Stimulated activated CD4-positive, alpha-beta T cell treated with anti-CD3 and anti-CD28 coated beads, Interleukin-12 subunit alpha, Interleukin-12 subunit beta, amount 100 ng/mL, for 24 hours (primary cell): Measurements from ENCODE around the gene KIF3A.

Experiments
- DNase-seq, 2 experiments: peaks; one replicate each; pipeline ENCODE4 v3.0.0-alpha.2; 2020; ENCODE audit warnings: low read depth in 2 of 2

Gene KIF3A

DNA sequence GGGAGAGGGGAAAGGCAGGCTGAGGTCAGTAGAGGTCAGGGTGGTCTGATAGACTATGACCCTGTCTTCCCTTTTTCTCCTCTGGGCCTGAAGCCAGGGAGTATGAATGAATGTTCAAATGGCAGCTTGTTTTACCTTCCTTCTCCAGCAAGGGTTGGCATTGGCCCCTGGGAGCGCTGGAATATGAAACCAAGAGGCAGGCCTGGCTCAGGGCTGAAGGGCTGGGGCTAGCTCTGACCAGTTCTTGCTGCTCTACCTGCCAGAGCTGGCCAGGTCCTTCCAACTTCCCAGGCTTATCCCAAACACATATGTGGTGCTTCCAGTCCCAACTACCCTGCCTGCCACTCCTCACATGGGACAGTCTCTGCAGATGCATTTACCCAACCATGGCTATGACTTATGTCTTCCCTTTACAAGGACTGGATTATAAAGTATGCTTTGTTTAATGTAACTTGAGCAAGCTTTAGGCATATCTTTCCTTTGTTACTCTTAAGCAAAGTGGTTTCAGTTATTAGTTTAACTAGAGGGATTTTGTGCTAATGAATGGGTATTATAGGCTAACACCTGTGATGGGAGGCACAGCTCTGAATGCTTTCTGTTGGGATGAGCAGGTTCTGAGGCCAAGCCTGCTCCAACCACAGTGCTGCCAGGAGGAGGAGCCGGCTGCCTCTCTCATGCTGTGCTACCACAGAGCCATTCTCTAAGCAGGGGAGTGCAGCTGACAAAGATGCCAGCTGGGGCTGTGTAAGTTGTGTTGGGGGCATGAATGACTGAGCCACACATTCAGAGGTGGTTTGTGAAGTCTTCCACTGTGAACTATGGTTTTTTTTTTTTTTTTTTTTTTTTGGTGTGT lies 16.0 kb upstream of the KIF3A start:
- no peak for DNase-seq

DNA sequence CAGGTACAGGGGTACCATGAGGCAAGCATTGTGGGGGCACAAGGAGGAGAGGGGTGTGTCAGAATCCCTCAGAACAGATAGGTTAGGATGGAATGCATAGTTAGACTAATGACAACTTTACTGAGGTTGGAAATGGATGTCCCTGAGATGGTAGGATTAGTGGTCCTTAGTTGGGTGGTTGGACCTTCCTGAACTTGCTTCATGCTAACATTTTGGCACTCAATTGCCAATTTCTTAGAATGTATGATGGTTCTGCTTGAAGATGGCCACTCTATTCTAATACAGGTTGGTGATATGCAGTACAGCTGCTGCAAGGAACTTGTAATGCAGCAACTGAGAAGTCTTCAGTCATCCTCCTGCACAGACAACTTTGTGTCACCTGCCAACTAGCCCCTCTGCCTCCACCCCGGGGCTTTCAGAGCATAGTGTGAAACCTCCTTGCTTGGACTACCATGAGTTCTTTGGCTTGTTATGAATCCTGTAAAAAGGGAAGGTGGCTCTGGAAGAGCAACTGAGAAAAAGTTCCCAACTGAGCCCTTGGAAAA lies 15.3 kb upstream of the KIF3A start:
- no peak for DNase-seq

DNA sequence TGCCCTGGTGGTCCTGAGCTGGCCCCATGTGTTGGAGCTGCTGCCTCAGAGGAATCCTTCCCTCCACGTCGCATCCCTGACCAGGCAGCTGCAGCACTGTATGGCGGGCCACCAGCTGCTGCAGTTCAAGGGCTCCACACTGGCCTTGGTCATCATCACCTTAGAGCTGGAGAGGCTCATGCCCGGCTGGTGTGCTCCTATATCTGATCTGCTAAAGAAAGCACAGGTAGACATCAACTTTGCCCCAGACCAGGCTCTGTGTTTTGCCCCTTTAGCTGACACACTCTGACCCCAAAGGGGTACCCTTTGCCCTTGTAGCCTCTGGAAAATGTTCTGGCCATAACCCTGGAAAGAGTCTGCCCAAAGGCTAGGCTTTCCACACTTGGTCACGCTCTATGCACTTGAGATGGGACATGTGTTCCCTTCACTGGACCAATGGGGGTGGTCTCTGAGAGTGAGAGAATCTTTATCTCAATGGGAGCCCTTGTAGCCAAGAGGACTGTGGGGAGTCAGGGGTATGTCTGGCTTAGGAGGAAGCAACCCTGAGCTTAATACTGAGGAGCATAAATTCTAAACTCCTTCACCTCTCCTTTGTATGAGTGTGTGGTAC lies 14.7 kb upstream of the KIF3A start:
- no peak for DNase-seq

DNA sequence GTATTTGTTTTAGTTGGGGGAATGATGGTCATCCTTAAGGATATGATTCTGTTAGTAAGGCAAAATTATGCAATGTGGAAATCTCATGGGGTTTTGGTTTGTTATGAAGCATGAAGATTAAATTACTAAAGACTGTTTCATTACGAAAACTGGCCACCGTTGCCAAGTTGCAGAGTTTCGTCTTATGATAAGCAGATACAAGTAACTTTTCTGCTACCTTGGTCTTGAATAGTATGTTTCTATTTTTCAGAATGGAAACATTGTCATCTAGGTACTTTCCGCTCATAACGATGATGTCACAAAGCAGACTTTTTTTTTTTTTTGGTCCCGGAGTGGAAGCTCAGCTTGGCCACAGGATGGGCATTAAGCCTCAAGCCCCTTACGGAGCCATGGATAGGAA lies 14.1 kb upstream of the KIF3A start:
- no peak for DNase-seq

DNA sequence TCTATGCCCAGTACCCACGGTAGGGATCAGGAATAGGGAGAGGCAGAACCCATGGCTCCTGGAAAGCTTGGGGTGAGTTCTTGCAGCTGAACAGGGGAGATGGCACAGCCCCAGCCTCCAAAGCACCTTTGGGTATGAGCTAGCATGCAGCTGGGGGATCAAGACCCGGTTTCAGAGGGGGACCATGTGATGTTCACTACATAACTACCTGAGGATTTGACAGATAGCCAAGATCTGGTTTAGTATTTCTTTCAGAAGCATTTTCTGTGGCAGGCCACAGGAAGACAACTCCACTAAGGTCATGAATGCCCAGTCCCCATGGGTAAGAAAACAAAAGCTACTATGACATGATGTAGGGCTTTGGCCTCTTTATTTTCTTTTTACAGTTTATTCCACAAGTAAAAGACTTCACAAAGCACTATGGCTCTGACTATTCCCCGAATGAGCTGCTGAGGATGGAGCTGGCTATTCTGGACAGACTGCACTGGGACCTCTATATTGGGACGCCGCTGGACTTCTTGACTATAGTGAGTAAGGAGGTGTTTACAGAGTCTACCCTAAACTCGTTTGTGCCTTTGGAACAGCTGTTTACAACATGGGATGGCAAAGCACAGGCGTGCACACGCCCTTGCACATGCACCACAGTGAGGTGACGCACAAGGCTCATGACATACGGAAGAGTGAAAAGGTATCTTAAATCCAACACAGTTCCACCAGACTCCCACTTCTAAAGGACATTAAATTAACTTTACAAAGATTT lies 13.3 kb upstream of the KIF3A start:
- DNase-seq = no peak

DNA sequence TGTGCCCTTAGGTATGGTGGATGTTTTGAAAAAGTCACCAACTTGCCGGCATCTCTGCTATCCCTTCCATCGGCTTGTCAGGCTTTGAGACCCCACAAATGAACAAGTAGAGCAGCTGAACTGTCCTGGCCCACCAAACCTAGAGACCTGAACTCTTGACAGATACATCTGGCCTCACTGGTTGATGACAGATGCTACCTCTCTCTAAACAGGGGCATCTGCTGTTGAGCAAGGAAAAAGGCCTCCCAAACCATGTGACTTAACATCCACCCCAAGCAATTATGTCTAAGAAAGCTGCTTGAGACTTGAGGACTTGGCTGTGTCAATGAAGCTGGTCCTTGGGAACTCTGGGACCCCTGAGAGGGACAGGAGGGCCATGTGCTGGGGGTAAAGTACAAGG lies 12.2 kb upstream of the KIF3A start:
- no peak for DNase-seq

DNA sequence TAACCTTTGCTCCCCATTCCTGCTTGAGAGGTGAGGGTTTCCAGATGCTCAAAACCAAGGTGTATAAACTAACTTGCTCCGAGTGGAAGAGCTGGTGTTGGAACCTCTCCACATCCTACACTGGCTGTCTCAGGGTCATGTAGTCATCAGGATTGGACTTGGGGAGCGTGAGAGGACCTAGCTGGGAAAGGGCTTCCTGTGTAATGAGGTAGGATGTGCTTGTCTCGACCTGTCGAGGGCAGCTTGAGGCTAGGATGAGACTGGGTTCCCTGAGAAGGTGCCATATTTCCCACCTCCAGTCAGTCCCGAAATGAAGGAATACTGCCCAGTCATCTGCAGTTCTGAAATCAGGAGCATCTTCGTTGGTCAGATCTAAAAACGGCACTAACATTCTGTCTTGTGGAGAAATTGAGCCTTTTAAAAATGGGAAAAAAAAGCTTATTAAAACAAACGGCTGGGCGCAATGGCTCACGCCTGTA lies 11.2 kb upstream of the KIF3A start:
- no peak for DNase-seq

DNA sequence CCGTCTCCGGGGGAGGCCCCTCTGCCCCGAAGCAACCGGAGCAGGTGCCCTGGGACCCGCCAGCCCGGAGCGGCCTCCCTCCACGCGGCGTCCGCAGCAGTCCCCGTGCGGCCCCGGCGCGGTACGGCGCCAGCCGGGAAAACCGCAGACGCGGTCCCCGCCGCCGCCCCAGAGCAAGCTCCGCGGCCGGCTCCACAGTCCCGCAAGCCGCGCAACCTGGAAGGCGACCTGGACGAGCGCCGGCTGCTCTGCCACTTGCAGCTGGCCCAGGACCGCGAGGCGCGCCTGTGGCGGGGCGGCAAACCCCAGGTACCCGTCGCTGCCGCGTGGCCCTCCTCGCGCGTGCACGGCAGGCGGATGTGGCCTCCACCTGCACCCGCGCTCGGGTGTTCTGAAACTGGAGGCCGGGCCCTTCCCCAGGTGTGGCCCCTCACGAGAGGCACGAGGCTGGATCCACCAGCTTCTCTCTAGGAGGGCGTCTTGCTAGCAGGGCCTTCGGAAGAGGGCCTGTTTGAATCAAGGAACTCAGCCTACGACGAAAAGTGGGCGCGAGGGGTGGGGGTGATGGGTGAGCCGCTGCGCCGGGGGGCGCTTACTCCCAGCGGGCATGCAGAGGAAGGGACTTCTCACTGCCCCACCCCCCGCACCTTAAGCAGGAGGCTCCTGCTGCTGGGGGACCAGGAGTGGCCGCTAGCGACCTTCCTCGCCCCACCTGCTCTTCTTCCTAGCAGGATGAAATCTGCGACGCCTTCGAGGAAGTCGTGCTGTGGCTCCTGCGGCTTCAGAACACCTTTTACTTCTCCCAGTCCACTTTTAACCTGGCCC lies 10.5 kb upstream of the KIF3A start:
- DNase-seq = peak in 1 of 2 experiments; percentile 26

DNA sequence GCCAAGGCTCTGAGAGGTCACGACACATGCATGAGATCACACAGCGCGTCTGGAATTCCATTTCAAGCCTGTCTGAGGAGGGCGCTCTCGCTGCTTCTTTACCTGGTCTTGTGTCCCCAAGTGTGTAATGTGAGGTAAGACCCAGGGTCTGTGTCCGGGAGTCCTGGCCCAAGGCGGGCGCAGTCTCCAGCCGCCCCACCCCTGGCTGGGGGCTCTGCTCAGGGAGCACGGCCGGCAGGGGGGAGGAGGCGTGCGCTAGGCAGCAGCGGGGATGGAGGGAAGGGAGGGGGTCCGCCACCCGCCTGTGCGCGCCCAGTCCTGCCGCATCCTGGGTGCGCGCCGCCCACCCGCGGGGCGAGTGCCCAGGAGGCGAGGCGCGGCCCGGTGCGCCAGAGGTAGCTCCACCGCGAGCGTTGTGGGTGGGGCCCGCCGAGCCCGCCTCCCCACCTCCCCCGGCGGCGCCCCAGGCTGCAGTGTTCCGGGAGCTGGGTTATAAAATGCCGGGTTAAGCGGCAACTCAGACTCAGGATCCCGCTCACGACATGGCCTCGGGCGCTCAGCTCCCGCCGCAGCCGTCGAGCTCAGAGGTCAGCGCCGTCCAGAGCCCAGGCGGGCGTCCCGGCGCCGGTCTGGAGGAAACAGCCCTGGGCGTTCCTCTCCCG lies 9.7 kb upstream of the KIF3A start, which contains the start of gene CCNI2:
TSS of gene CCNI2 (plus strand) at position 473 of the 662 bp plus-strand sequence. CDS start at position 543, 70 bp downstream.
- DNase-seq = peak; percentile 31 to 45

DNA sequence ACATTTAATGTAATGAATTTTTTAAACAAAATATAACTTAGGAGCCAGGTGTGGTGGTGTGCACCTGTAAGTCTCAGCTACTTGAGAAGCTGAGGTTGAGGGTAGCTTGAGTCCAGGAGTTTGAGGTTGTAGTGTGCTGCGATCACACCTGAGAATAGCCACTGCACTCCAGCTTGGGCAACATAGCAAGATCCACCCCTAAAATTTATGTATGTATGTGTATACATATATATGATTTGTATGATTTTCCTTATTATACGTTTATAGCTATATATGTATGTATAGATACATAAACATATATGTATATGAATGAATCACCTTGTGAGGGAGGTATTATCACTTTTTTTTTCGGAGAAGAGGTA lies 9.2 kb upstream of the KIF3A start:
- DNase-seq = no peak

DNA sequence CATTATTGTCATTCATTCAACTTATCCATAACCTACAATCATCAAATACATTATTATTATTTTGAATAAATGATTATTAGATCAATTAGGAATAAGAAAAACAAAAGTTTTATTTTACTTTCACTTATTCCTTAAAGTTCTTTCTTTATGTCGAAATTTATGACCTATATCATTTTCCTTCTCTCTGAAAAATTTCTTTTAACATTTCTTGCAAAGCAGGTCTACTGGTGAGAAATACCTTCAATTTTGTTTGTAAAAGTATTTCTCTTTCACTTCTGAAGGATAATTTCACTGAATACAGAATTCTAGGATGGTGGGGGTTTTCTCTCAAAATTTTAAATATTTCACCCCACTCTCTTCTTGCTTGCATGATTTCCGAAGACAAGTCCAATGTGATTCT lies 7.3 kb upstream of the KIF3A start:
- DNase-seq = no peak

DNA sequence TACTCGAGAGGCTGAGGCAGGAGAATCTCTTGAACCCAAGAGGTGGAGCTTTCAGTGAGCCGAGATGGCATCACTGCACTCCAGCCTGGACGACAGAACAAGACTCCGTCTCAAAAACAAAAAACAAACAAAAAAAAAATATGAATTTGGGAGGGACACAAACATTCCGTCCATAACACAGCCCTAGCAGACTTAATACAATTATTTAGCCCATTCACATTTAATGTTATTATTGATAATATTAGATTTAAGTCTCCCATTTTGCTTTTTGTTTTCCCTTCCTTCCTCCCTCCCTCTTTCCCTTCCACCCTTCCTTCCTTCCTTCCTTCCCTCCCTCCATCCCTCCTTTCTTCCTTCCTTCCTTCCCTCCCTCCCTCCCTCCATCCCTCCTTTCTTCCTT lies 5.3 kb upstream of the KIF3A start:
- no peak for DNase-seq

DNA sequence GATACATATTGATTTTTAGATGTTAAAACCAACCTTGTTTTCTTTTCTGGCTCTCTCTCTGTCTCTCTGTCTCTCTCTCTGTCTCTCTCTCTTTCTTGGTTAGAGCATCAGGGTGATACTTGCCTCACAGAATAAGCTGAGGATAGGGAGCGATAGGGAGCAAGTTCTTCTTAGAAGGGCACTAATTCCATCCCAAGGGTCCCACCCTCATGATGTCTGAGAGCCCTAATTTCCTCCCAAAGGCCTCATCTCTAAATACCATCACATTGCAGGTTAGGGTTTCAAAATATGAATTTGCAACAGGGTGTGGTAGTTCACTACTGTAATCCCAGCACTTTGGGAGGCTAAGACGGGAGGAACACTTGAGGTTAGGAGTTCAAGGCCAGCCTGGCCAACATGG lies 4.8 kb upstream of the KIF3A start:
- no peak for DNase-seq

DNA sequence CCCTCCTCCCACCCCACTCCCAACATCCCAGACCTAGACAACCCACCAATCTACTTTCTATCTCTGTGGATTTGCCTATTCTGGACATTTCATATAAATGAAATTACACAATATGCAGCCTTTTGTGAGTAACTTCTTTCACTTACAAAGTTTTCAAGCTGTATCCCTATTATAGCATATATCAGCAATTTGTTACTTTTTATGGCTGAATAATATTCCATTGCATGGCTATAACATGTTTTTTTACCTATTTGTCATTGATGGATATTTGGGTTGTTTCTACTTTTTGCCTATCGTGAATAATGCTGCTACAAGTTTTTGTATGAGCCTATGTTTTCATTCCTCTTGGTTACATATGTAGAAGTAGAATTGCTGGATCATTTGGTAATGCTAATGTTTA lies 1.9 kb upstream of the KIF3A start:
- DNase-seq = no peak

DNA sequence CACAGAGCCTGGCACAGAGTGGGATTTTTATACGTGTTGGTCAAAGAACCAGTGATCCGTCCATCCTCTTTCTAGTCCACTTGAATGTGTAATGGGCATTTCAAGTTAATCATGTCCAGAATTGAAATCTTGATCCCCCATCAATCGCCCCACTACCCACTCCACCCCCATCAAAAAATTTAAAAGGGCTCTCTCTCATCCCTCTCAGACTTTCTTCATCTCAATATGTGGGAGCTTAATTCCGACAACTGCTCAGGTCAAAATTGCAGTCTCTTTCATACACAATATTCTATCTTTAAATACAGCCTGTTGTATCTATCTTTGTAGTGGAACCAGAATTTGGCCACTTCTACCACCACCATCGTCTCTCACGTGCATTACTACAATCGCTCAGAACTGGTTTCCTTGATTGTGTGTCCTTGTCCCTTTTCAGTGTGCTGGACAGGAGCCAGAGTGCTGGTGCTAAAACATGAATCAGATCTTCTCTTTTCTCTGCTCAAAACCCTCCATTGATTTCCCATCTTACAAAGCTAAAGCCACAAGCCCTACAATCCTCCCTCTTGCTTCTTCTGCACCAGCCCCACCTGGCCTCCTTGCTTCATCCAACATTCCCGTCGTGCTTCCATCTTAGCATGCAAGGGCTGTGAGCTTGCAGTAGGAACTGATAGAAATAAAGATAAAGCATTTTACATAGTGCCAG lies 786 bp upstream of the KIF3A start:
- no peak for DNase-seq

DNA sequence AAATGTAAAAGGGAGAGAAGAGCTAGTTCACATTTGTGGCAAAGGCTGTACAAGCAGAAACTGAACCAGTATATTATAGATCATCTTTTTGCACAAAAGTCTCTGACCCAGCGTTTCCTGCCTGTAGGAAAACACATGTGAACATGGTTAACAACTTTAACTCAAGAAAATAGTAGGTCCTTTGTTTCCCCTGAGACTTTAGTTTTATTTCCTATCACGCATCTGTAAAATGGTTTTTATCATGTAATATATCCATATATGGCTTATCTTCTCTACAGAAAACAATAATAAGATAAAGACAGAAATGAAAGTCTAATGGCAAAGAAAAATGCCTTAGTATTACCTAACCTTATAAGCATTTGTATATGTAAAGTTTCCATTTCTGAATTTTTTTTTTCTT lies 2.7 kb downstream of the KIF3A start:
- no peak for DNase-seq

DNA sequence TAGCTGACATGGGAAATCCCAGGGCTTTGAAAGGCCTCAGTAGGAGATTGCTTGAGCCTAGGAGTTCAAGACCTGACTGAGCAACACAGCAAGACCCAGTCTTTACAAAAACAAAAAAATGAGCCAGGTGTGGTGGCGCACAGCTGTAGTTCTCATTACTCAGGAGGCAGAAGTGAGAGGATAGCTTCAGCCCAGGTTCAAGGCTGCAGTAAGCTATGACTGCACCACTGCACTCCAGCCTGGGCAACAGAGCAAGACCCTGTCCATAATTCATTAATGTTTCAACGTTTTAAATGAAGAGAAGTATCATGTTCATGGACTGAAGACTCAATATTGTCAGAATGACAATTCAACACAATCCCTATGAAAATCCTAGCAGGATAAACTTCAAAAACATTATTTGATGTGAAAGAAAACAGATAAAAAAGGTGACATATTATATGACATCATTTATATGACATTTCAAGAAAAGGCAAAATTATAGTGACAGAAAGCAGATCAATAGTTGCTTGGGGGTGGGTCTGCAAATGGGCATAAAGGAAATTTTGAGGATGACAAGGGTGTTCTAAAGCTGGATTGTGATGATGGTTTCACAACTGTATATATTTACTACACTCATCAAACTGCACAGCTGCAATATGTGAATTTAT lies 3.7 kb downstream of the KIF3A start:
- no peak for DNase-seq

DNA sequence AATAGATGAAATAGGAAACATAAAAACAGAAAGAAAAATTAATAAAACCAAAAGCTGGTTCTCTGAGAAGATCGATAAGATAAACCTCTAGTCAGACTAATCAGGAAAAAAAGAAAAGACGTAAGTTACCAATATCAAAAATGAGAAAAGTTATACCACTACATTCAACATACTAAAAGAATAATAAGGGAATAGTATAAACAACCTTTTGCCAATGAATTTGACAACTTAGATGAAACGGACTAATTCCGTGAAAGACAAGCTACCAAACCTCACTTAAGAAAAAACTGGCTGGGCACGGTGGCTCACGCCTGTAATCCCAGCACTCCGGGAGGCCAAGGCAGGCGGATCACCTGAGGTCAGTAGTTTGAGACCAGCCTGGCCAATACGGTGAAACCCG lies 7.5 kb downstream of the KIF3A start:
- no peak for DNase-seq

DNA sequence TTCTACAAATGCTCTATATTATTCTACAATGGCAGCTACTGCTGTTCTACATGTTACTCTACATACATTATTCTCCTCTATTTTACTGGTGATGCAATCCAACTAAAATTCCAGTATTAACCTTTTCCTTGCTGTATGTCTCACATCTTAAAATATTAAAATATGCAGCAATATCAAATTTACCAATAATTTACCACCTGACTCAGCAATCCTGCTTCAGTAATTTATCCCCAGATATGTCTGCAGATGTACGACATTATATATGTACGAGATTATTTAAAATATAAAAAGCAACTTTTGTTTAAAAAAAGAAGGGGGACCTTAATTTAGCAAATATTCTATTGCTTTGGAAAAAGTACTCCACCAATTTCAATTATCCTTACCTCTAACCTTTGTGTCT lies 11.6 kb downstream of the KIF3A start:
- no peak for DNase-seq
